Endodermal cell (in vitro differentiated cells): ENCODE measurements around the gene TOP2A. TPM values are rescaled to one million over a fixed set of nuclear protein-coding genes. Genes with fewer than 3 reads are reported as not detected.
"Not testable (repeated sequence)": the region's sequence is repeated elsewhere in the genome, so short reads cannot be mapped to it uniquely, and the experiment has no call there.

Experiments
- DNase-seq: peaks from one replicate; pipeline ENCODE4 v3.0.0-alpha.2; 2017
- H3K27ac ChIP-seq: 2 replicates; pipeline ENCODE4 v1.5.1; 2013; ENCODE audit warnings: mild to moderate bottlenecking, low read depth, low read length, moderate library complexity
- H3K27me3 ChIP-seq: 2 replicates; pipeline ENCODE4 v1.6.1; 2013; ENCODE audit warnings: mild to moderate bottlenecking, low read length, moderate library complexity; ENCODE audit not compliant: insufficient read depth, control insufficient read depth, poor library complexity, severe bottlenecking
- H3K36me3 ChIP-seq: 2 replicates; pipeline ENCODE4 v1.7.0; 2013; ENCODE audit warnings: mild to moderate bottlenecking, low read length, moderate library complexity; ENCODE audit not compliant: control insufficient read depth, insufficient read depth
- H3K4me1 ChIP-seq: one replicate; pipeline ENCODE4 v1.7.0; 2013; ENCODE audit warnings: low read length; ENCODE audit not compliant: control insufficient read depth, insufficient read depth
- H3K4me3 ChIP-seq: 2 replicates; pipeline ENCODE4 v1.5.1; 2013; ENCODE audit warnings: mild to moderate bottlenecking, low read length, moderate library complexity
- H3K9ac ChIP-seq: 2 replicates; pipeline ENCODE4 v1.6.1; 2013; ENCODE audit warnings: mild to moderate bottlenecking, low read length, moderate library complexity; ENCODE audit not compliant: poor library complexity, severe bottlenecking; ENCODE audit errors: extremely low read depth
- H3K9me3 ChIP-seq: 2 replicates; pipeline ENCODE4 v1.6.1; 2013; ENCODE audit warnings: mild to moderate bottlenecking, low read length, moderate library complexity; ENCODE audit not compliant: control insufficient read depth
- H3K27ac Mint-ChIP-seq: 2 replicates; pipeline ENCODE4 v1.8.0; 2020; ENCODE audit warnings: mixed read lengths
- H3K27me3 Mint-ChIP-seq: 2 replicates; pipeline ENCODE4 v1.8.0; 2021; ENCODE audit warnings: mild to moderate bottlenecking, mixed read lengths; ENCODE audit not compliant: insufficient read depth
- H3K36me3 Mint-ChIP-seq: 2 replicates; pipeline ENCODE4 v1.8.0; 2020; ENCODE audit warnings: low read depth, mixed read lengths
- H3K4me1 Mint-ChIP-seq: 2 replicates; pipeline ENCODE4 v1.8.0; 2020; ENCODE audit warnings: mixed read lengths
- H3K4me3 Mint-ChIP-seq: 2 replicates; pipeline ENCODE4 v1.8.0; 2020; ENCODE audit warnings: mild to moderate bottlenecking, moderate library complexity, mixed read lengths
- H3K9me3 Mint-ChIP-seq: 2 replicates; pipeline ENCODE4 v1.8.0; 2020; ENCODE audit warnings: mild to moderate bottlenecking, mixed read lengths
- CTCF ChIP-seq: fragments of 200-600 bp; sonication (generic); conservative IDR thresholded peaks from 2 replicates; pipeline ENCODE4 v1.5.0; 2021; ENCODE audit warnings: antibody characterized with exemption, mild to moderate bottlenecking
- WGBS, 2 experiments: methylation state at CpG; one replicate each; pipeline versions ENCODE4 v1.1.5 to v1.1.7; 2013; ENCODE audit warnings: missing lambda C conversion rate in 2 of 2, mixed read lengths in 1 of 2; ENCODE audit not compliant: insufficient coverage in 1 of 2, insufficient read length in 1 of 2; 5-methylcytosine and 5-hydroxymethylcytosine counted together
- total RNA-seq, 2 donors: library from RNA; stranded (reverse); fragmentation: NEBNext Ultra II Directional in 1 of 2; extraction: Animal tissue kit (Norgen Biotek cat#: 25700) in 1 of 2; gene quantifications; 2 replicates in 1 of 2; 3 replicates in 1 of 2; pipeline ENCODE4 v1.2.1, GENCODE V29; 2021

TOP2A gene
- total RNA-seq, 2 donors from 2014 or later, result 173 to 246 TPM

GRCh38 chr17:40415390-40415789 is 2.3 kb downstream of the TOP2A start:
- TF ChIP-seq CTCF, result peak; percentile 77
- Mint-ChIP-seq H3K9me3 (no peaks in the 10 kb centered on the region), H3K36me3 (peaks cover 32% of the 10 kb centered on the region), H3K4me3 (peak overlapping the region; percentile 95), H3K27me3 (no peaks in the 10 kb centered on the region), H3K4me1 (peaks cover 23% of the 10 kb centered on the region), H3K27ac (no peak overlapping the region)
- H3K9me3 ChIP-seq, result no peaks in the 10 kb centered on the region
- H3K4me3 ChIP-seq, result peak overlapping the region; percentile 88
- H3K27me3 ChIP-seq, result no peaks in the 10 kb centered on the region
- peaks cover 50% of the 10 kb centered on the region for H3K36me3 ChIP-seq
- H3K9ac ChIP-seq, result no peak overlapping the region
- peaks cover 5% of the 10 kb centered on the region for H3K4me1 ChIP-seq
- H3K27ac ChIP-seq, result no peak overlapping the region
- no peak for DNase-seq
- 74% methylated on average over 3 of the region's 3 CpGs; no CpG with 5 or more reads in 1 of the 2 experiments for WGBS, 2 experiments

- not testable (repeated sequence) for H3K4me3 Mint-ChIP-seq, H3K4me3 ChIP-seq, H3K27me3 ChIP-seq, H3K4me1 ChIP-seq, H3K9me3 Mint-ChIP-seq, H3K9ac ChIP-seq, H3K9me3 ChIP-seq, H3K27me3 Mint-ChIP-seq, DNase-seq, H3K27ac ChIP-seq, H3K27ac Mint-ChIP-seq
- H3K4me1 Mint-ChIP-seq, result peaks cover 25% of the 10 kb centered on the region
- peaks cover 39% of the 10 kb centered on the region for H3K36me3 Mint-ChIP-seq
- 93 to 98% methylated on average over 3 to 4 of the region's 4 CpGs for WGBS, 2 experiments
- H3K36me3 ChIP-seq, result peaks cover 61% of the 10 kb centered on the region
Measured at GRCh38 chr17:40414312-40414711, 3.4 kb downstream of the TOP2A start.

- no peak for DNase-seq
- Histone ChIP-seq H3K27me3 (no peaks in the 10 kb centered on the region), H3K4me3 (no peak overlapping the region), H3K9me3 (no peaks in the 10 kb centered on the region), H3K4me1 (no peaks in the 10 kb centered on the region), H3K9ac (no peak overlapping the region), H3K36me3 (peaks cover 69% of the 10 kb centered on the region), H3K27ac (no peak overlapping the region)
- Mint-ChIP-seq H3K27me3 (no peaks in the 10 kb centered on the region), H3K9me3 (no peaks in the 10 kb centered on the region), H3K27ac (no peak overlapping the region), H3K36me3 (peaks cover 43% of the 10 kb centered on the region), H3K4me3 (no peak overlapping the region), H3K4me1 (peaks cover 25% of the 10 kb centered on the region)
- no peak for TF ChIP-seq CTCF
Measured at GRCh38 chr17:40412880-40413279, 4.8 kb downstream of the TOP2A start.

- Histone ChIP-seq H3K27me3 (no peaks in the 10 kb centered on the region), H3K36me3 (peaks cover 79% of the 10 kb centered on the region), H3K27ac (no peak overlapping the region), H3K4me1 (no peaks in the 10 kb centered on the region), H3K9me3 (no peaks in the 10 kb centered on the region), H3K4me3 (no peak overlapping the region), H3K9ac (no peak overlapping the region)
- no peak for TF ChIP-seq CTCF
- H3K4me3 Mint-ChIP-seq, result no peak overlapping the region
- H3K4me1 Mint-ChIP-seq, result peaks cover 23% of the 10 kb centered on the region
- peaks cover 51% of the 10 kb centered on the region for H3K36me3 Mint-ChIP-seq
- no peaks in the 10 kb centered on the region for H3K27me3 Mint-ChIP-seq
- 80 to 96% methylated on average over 1 to 4 of the region's 4 CpGs for WGBS, 2 experiments
- no peak overlapping the region for H3K27ac Mint-ChIP-seq
- no peaks in the 10 kb centered on the region for H3K9me3 Mint-ChIP-seq
- no peak for DNase-seq
Measured at GRCh38 chr17:40411821-40412220, 5.9 kb downstream of the TOP2A start.
